Neural progenitor cell (in vitro differentiated cells): ENCODE data around the gene UBE2J1. TPM values are rescaled to one million over a fixed set of nuclear protein-coding genes. Genes with fewer than 3 reads are reported as not detected.

Experiments
- DNase-seq: peaks from one replicate; pipeline ENCODE4 v3.0.0-alpha.2; 2016; ENCODE audit warnings: low spot score
- H2AFZ ChIP-seq: fragments of 200-600 bp; sonication (generic); replicated peaks from 2 replicates; pipeline ENCODE4 v1.6.1; 2016; ENCODE audit warnings: antibody characterized with exemption
- H3F3A ChIP-seq: fragments of 200-600 bp; sonication (generic); 2 replicates; pipeline ENCODE4 v1.6.1; 2016; ENCODE audit warnings: antibody characterized with exemption, low read depth
- H3K27ac ChIP-seq: fragments of 200-600 bp; sonication (generic); 2 replicates; pipeline ENCODE4 v1.5.1; 2016; ENCODE audit warnings: mild to moderate bottlenecking
- H3K27me3 ChIP-seq: fragments of 200-600 bp; sonication (generic); 2 replicates; pipeline ENCODE4 v1.6.1; 2016; ENCODE audit warnings: mild to moderate bottlenecking, moderate library complexity
- H3K36me3 ChIP-seq: fragments of 200-600 bp; sonication (generic); 2 replicates; pipeline ENCODE4 v1.5.1; 2016
- H3K4me1 ChIP-seq: fragments of 200-600 bp; sonication (generic); 2 replicates; pipeline ENCODE4 v1.6.1; 2016; ENCODE audit warnings: mixed run types
- H3K4me2 ChIP-seq: fragments of 200-600 bp; sonication (generic); 2 replicates; pipeline ENCODE4 v1.6.1; 2016
- H3K4me3 ChIP-seq: fragments of 200-600 bp; sonication (generic); 2 replicates; pipeline ENCODE4 v1.5.1; 2016
- H3K79me2 ChIP-seq: fragments of 200-600 bp; sonication (generic); 2 replicates; pipeline ENCODE4 v1.6.1; 2016; ENCODE audit warnings: low read depth
- H3K9ac ChIP-seq: fragments of 200-600 bp; sonication (generic); 2 replicates; pipeline ENCODE4 v1.6.1; 2016
- H3K9me3 ChIP-seq: fragments of 200-600 bp; sonication (generic); 2 replicates; pipeline ENCODE4 v1.5.1; 2016; ENCODE audit warnings: low read depth
- H4K20me1 ChIP-seq: fragments of 200-600 bp; sonication (generic); 2 replicates; pipeline ENCODE4 v1.6.1; 2016; ENCODE audit warnings: low read depth
- H3K27ac Mint-ChIP-seq: 3 replicates; pipeline ENCODE4 v1.8.0; 2021; ENCODE audit warnings: mixed read lengths
- H3K27me3 Mint-ChIP-seq: 2 replicates; pipeline ENCODE4 v1.8.0; 2022; ENCODE audit warnings: low read depth, mild to moderate bottlenecking, inconsistent platforms, moderate library complexity, mixed read lengths; ENCODE audit not compliant: insufficient read depth
- H3K36me3 Mint-ChIP-seq: 3 replicates; pipeline ENCODE4 v1.8.0; 2021; ENCODE audit warnings: mixed read lengths
- H3K4me1 Mint-ChIP-seq: 3 replicates; pipeline ENCODE4 v1.8.0; 2021; ENCODE audit warnings: mixed read lengths
- H3K4me3 Mint-ChIP-seq: 3 replicates; pipeline ENCODE4 v1.8.0; 2021; ENCODE audit warnings: mild to moderate bottlenecking, moderate library complexity, mixed read lengths
- H3K9me3 Mint-ChIP-seq: 3 replicates; pipeline ENCODE4 v1.8.0; 2020; ENCODE audit warnings: mixed read lengths
- EZH2 ChIP-seq: fragments of 200-600 bp; sonication (generic); IDR thresholded peaks from 2 replicates; pipeline ENCODE4 v1.6.1; 2017; ENCODE audit warnings: antibody characterized with exemption, mild to moderate bottlenecking, moderate library complexity
- EZH2phosphoT487 ChIP-seq: fragments of 200-600 bp; sonication (generic); IDR thresholded peaks from 2 replicates; pipeline ENCODE4 v1.6.1; 2017; ENCODE audit warnings: antibody characterized with exemption
- total RNA-seq: library from RNA; depleted of rRNA; stranded (reverse); fragments of >200 nt; gene quantifications from 2 replicates; pipeline ENCODE4 v1.2.3, GENCODE V29; 2015; ENCODE audit warnings: low replicate concordance
- TF ChIP-seq, protein P1 (sequence below): fragments of 200-600 bp; sonication (generic); IDR thresholded peaks from 2 replicates; pipeline ENCODE4 v1.5.1; 2017; ENCODE audit warnings: antibody characterized with exemption, mild to moderate bottlenecking

UBE2J1 gene
- total RNA-seq, 1 donor from 2014 or later: 43.0 TPM

DNA sequence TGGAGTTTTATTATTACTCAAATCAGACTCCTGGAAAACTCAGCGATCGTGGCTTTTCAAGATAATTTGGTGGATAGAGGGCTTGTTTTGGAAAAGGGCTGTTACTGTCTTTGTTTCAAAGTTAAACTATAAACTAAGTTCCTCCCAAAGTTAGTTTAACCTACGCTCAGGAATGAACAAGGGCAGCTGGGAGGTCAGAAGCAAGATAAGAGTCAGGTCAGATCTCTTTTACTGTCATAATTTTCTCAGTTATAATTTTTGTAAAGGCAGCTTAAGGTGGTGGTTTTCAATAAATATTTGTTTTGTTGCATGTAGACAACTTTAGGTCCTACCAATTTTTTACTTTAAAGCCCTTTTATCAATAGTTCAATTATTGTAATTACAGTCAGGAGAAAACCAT is 28.2 kb downstream of the UBE2J1 start:
- no peak for DNase-seq
- no peak overlapping the region for H2AFZ ChIP-seq
- no peak overlapping the region for H3K4me3 ChIP-seq
- H3K4me2 ChIP-seq: no peak overlapping the region
- H3K36me3 ChIP-seq: peaks cover 1% of the 10 kb centered on the region
- H4K20me1 ChIP-seq: no peaks in the 10 kb centered on the region
- H3K9ac ChIP-seq: no peak overlapping the region
- no peaks in the 10 kb centered on the region for H3K79me2 ChIP-seq
- H3K9me3 ChIP-seq: peaks cover 7% of the 10 kb centered on the region
- Mint-ChIP-seq H3K9me3 (peaks cover 21% of the 10 kb centered on the region), H3K27ac (no peak overlapping the region), H3K36me3 (peaks cover 45% of the 10 kb centered on the region), H3K4me1 (peaks cover 2% of the 10 kb centered on the region), H3K4me3 (no peak overlapping the region), H3K27me3 (peaks cover 2% of the 10 kb centered on the region)
- H3K27me3 ChIP-seq: no peaks in the 10 kb centered on the region
- H3K4me1 ChIP-seq: peaks cover 9% of the 10 kb centered on the region
- peaks cover 7% of the 10 kb centered on the region for H3F3A ChIP-seq
- no peak for TF ChIP-seq EZH2
- no peak for TF ChIP-seq EZH2phosphoT487
- TF ChIP-seq, protein P1, sequence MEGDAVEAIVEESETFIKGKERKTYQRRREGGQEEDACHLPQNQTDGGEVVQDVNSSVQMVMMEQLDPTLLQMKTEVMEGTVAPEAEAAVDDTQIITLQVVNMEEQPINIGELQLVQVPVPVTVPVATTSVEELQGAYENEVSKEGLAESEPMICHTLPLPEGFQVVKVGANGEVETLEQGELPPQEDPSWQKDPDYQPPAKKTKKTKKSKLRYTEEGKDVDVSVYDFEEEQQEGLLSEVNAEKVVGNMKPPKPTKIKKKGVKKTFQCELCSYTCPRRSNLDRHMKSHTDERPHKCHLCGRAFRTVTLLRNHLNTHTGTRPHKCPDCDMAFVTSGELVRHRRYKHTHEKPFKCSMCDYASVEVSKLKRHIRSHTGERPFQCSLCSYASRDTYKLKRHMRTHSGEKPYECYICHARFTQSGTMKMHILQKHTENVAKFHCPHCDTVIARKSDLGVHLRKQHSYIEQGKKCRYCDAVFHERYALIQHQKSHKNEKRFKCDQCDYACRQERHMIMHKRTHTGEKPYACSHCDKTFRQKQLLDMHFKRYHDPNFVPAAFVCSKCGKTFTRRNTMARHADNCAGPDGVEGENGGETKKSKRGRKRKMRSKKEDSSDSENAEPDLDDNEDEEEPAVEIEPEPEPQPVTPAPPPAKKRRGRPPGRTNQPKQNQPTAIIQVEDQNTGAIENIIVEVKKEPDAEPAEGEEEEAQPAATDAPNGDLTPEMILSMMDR: no peak
- H3K27ac ChIP-seq: no peak overlapping the region

DNA sequence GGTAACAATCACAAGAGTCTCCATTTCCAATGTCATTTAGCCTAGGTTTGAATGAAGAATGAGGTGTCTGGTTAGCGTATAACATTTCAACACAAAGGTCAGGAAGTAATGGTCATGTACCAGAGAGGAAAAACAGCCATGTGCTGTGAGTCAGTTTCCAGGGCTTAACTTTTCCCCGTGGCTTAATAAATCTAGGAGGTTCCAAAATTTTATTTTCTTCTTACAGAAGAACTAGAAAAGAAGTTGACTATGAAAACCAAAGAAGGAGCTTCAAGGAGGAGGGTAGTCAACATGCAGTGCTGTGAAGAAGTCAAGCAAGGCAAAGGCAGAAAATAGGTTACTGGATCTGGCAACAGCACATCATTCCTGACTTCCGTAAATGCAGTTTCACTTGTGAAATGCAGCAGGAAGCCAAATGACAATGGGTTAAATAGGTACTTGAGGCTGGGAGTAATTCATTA is 29.0 kb downstream of the UBE2J1 start:
- Histone ChIP-seq H4K20me1 (no peaks in the 10 kb centered on the region), H3K4me1 (peaks cover 9% of the 10 kb centered on the region), H3K27me3 (no peaks in the 10 kb centered on the region), H3K79me2 (no peaks in the 10 kb centered on the region), H3K9ac (no peak overlapping the region), H3F3A (peaks cover 7% of the 10 kb centered on the region), H3K27ac (no peak overlapping the region), H3K9me3 (peaks cover 7% of the 10 kb centered on the region), H3K4me3 (no peak overlapping the region), H2AFZ (no peak overlapping the region), H3K4me2 (no peak overlapping the region), H3K36me3 (no peaks in the 10 kb centered on the region)
- Mint-ChIP-seq H3K9me3 (peaks cover 23% of the 10 kb centered on the region), H3K27me3 (peaks cover 2% of the 10 kb centered on the region), H3K27ac (no peak overlapping the region), H3K4me3 (no peak overlapping the region), H3K36me3 (peaks cover 41% of the 10 kb centered on the region), H3K4me1 (peaks cover 2% of the 10 kb centered on the region)
- no peak for DNase-seq
- TF ChIP-seq EZH2 (no peak), EZH2phosphoT487 (no peak)
- TF ChIP-seq, protein P1: no peak

DNA sequence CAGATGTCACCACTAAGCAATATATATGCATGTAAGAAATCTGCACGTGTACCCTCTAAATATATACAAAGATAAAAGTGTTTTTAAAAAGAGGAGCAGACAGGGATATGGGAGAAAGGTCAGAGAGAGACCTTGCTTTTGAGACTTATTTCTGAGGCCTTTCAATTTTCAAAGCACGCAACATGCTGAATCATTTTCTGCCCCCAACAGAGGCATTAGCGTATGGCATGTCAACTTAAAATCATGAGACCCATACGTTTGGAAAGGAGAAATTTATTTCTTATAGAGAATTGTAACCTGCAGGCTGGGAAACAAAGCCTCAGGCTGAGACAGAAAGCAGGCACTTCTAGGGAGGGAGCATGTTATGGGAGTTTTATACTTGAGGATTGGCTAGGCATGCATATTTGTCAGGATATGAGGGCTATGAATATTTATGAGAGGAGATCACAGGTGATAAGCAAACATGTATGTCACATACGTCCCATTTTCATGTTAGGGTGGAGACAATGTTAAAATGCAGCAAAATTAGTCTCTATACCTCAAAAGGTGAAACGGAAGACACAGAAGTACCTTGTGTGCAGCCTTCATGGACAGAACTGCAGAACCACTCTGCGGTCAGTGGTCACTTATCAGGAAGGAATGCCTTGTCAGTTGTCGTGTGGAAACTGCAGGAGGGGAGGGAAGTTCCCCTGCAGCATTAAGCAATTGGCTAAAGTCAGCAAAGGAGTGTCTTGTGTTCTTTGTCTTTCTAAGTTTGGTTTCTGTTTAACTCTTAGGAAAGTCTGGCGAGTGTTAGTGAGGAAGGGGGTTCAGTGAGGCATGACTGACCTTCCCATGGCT is 31.2 kb downstream of the UBE2J1 start:
- Histone ChIP-seq H3K27me3 (no peaks in the 10 kb centered on the region), H3K9me3 (peaks cover 7% of the 10 kb centered on the region), H4K20me1 (no peaks in the 10 kb centered on the region), H3K4me1 (peaks cover 8% of the 10 kb centered on the region), H3K4me2 (no peak overlapping the region), H3K27ac (no peak overlapping the region), H3K4me3 (no peak overlapping the region), H3K9ac (no peak overlapping the region), H3K36me3 (no peaks in the 10 kb centered on the region), H3K79me2 (no peaks in the 10 kb centered on the region), H2AFZ (no peak overlapping the region), H3F3A (peaks cover 7% of the 10 kb centered on the region)
- Mint-ChIP-seq H3K4me3 (no peak overlapping the region), H3K27ac (no peak overlapping the region), H3K36me3 (peaks cover 37% of the 10 kb centered on the region), H3K27me3 (peaks cover 2% of the 10 kb centered on the region), H3K4me1 (peaks cover 2% of the 10 kb centered on the region), H3K9me3 (peaks cover 31% of the 10 kb centered on the region)
- TF ChIP-seq EZH2phosphoT487 (no peak), EZH2 (no peak)
- TF ChIP-seq, protein P1: no peak
- no peak for DNase-seq
